ENCODE data around the gene CMKLR1. TPM values are rescaled to one million over a fixed set of nuclear protein-coding genes. Genes with fewer than 3 reads are reported as not detected.

CMKLR1 gene
- total and polyA plus RNA-seq, 2 donors (not counting 1 experiment from before 2014, with no cell fraction given), result 0.82 TPM; not detected in 1

DNA sequence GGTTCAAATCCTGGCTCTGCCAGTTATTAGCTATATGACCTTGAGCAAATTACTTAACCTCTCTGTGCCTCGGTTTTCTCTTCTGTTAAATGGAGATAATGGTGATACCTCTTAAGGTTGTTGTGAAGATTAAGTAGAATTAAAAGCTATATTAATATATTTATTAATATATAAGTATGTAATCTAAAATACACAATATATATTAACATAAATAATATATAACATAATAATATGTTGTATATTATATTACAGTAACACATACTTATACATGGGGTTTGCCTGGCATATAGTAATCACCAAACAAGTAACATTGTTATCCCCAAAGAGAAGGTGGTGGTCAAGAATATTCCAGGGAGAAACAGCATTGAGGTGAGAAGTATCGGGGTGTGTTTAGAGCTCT, 92.0 kb downstream of the CMKLR1 start:
- Histone ChIP-seq H3K36me3 (ENCODE audit: control insufficient read depth, insufficient read depth, low read length) (no peaks in the 10 kb centered on the region), H3K9me3 (ENCODE audit: control insufficient read depth, insufficient read depth, low read depth, low read length) (no peaks in the 10 kb centered on the region), H3K9ac (ENCODE audit: insufficient read depth, low read length) (no peak overlapping the region), H2AFZ (ENCODE audit: low read length) (no peak overlapping the region), H3K4me1 (ENCODE audit: control insufficient read depth, extremely low read depth, insufficient read depth, low read length) (no peaks in the 10 kb centered on the region), H3K4me3 (replicated peaks in 1 of 4; ENCODE audit: control extremely low read depth in 1 of 4, insufficient read depth in 1 of 4, low read depth in 3 of 4, low read length in 4 of 4) (no peak overlapping the region), H3K4me2 (ENCODE audit: extremely low read depth, insufficient read depth, low read length) (no peak overlapping the region), H3K27ac (ENCODE audit: insufficient read depth, low read length) (no peak overlapping the region), H3K27me3 (ENCODE audit: control insufficient read depth, insufficient read depth, low read length) (no peaks in the 10 kb centered on the region), H3K79me2 (ENCODE audit: control insufficient read depth, insufficient read depth, low read length) (no peaks in the 10 kb centered on the region), H4K20me1 (ENCODE audit: control insufficient read depth, extremely low read depth, insufficient read depth, low read length) (no peaks in the 10 kb centered on the region)
- TF ChIP-seq, protein P1, sequence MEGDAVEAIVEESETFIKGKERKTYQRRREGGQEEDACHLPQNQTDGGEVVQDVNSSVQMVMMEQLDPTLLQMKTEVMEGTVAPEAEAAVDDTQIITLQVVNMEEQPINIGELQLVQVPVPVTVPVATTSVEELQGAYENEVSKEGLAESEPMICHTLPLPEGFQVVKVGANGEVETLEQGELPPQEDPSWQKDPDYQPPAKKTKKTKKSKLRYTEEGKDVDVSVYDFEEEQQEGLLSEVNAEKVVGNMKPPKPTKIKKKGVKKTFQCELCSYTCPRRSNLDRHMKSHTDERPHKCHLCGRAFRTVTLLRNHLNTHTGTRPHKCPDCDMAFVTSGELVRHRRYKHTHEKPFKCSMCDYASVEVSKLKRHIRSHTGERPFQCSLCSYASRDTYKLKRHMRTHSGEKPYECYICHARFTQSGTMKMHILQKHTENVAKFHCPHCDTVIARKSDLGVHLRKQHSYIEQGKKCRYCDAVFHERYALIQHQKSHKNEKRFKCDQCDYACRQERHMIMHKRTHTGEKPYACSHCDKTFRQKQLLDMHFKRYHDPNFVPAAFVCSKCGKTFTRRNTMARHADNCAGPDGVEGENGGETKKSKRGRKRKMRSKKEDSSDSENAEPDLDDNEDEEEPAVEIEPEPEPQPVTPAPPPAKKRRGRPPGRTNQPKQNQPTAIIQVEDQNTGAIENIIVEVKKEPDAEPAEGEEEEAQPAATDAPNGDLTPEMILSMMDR (conservative IDR thresholded peaks at IDR 0.05 in 1 of 2, IDR thresholded peaks at IDR 0.05 in 1 of 2; ENCODE audit: low read depth in 1 of 2, low read length in 2 of 2), result no peak
- no peak for TF ChIP-seq EZH2 (IDR thresholded peaks at IDR 0.05; ENCODE audit: low read length, missing control alignments)
- DNase-seq (ENCODE audit: low read depth in 2 of 2), result no peak

DNA sequence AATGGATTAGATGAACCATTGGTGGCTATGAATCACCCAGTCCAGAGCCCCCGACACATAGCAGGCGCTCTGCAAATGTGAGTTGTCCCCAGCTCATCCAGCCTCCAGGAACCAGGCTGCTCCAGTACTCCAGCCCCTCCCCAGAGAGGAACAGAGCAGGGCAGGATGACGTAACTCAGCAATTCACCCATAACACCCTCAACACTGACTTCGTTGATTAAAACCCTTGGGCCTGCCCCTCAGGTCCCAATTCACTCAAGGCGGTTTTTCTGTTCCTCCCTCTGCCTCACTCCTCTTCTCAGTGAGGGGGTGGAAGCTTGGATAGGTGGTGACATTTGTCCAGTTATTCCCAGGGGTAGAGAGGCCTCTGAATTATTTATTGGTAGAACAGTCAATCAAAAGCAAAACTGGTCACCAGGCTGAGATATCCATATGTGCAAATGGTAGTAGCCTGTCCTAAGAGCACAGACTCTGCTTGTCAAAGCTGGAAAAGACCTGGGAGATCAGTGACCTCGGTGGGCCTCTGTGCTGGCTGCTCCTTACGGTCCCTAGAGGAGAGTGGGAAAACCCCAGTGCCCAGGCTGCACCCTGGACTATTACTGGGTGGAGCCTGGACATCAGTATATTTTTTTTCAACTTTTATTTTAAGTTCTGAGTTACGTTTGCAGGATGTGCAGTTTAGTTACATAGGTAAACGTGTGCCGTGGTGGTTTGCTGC, 97.0 kb downstream of the CMKLR1 start:
- H3K9me3 ChIP-seq (ENCODE audit: control insufficient read depth, insufficient read depth, low read depth, low read length), result no peaks in the 10 kb centered on the region
- H3K27ac ChIP-seq (ENCODE audit: insufficient read depth, low read length), result no peak overlapping the region
- TF ChIP-seq, protein P1 (conservative IDR thresholded peaks at IDR 0.05 in 1 of 2, IDR thresholded peaks at IDR 0.05 in 1 of 2; ENCODE audit: low read depth in 1 of 2, low read length in 2 of 2), result no peak
- no peak for TF ChIP-seq EZH2 (IDR thresholded peaks at IDR 0.05; ENCODE audit: low read length, missing control alignments)

DNA sequence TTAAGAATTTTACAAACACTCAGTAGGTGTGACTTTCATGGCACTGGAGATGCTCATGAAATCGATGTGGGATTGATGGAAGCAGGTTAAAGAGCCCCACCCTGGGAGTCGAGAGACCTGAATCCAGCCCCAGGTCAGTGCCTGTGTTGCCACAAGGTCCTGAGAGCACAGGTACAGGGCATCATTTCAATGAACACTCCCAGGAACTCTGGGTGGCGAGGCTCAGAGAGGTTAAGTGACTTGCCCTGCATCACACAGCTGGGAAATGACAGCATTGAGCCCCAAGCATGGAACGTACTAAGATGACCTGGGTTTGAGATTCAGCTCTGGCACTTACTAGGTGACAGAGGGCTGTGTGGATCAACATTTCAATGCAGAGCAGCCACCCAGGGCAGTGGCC, 98.2 kb downstream of the CMKLR1 start:
- Histone ChIP-seq H3K36me3 (ENCODE audit: control insufficient read depth, insufficient read depth, low read length) (no peaks in the 10 kb centered on the region), H3K9me3 (ENCODE audit: control insufficient read depth, insufficient read depth, low read depth, low read length) (no peaks in the 10 kb centered on the region), H3K79me2 (ENCODE audit: control insufficient read depth, insufficient read depth, low read length) (no peaks in the 10 kb centered on the region), H3K4me2 (ENCODE audit: extremely low read depth, insufficient read depth, low read length) (no peak overlapping the region), H3K27me3 (ENCODE audit: control insufficient read depth, insufficient read depth, low read length) (no peaks in the 10 kb centered on the region), H3K27ac (ENCODE audit: insufficient read depth, low read length) (no peak overlapping the region), H2AFZ (ENCODE audit: low read length) (no peak overlapping the region), H3K9ac (ENCODE audit: insufficient read depth, low read length) (no peak overlapping the region), H4K20me1 (ENCODE audit: control insufficient read depth, extremely low read depth, insufficient read depth, low read length) (no peaks in the 10 kb centered on the region), H3K4me1 (ENCODE audit: control insufficient read depth, extremely low read depth, insufficient read depth, low read length) (no peaks in the 10 kb centered on the region), H3K4me3 (replicated peaks in 1 of 4; ENCODE audit: control extremely low read depth in 1 of 4, insufficient read depth in 1 of 4, low read depth in 3 of 4, low read length in 4 of 4) (no peak overlapping the region)
- no peak for DNase-seq (ENCODE audit: low read depth in 2 of 2)
- TF ChIP-seq, protein P1 (conservative IDR thresholded peaks at IDR 0.05 in 1 of 2, IDR thresholded peaks at IDR 0.05 in 1 of 2; ENCODE audit: low read depth in 1 of 2, low read length in 2 of 2), result no peak
- TF ChIP-seq EZH2 (IDR thresholded peaks at IDR 0.05; ENCODE audit: low read length, missing control alignments), result no peak

More for the DNA sequence above, 97.0 kb downstream of the CMKLR1 start:
- no peak overlapping the region for H3K4me2 ChIP-seq (ENCODE audit: extremely low read depth, insufficient read depth, low read length)
- no peaks in the 10 kb centered on the region for H3K79me2 ChIP-seq (ENCODE audit: control insufficient read depth, insufficient read depth, low read length)
- no peaks in the 10 kb centered on the region for H4K20me1 ChIP-seq (ENCODE audit: control insufficient read depth, extremely low read depth, insufficient read depth, low read length)
- H3K9ac ChIP-seq (ENCODE audit: insufficient read depth, low read length), result no peak overlapping the region
- no peaks in the 10 kb centered on the region for H3K4me1 ChIP-seq (ENCODE audit: control insufficient read depth, extremely low read depth, insufficient read depth, low read length)
- H2AFZ ChIP-seq (ENCODE audit: low read length), result no peak overlapping the region
- no peaks in the 10 kb centered on the region for H3K27me3 ChIP-seq (ENCODE audit: control insufficient read depth, insufficient read depth, low read length)
- no peaks in the 10 kb centered on the region for H3K36me3 ChIP-seq (ENCODE audit: control insufficient read depth, insufficient read depth, low read length)
- H3K4me3 ChIP-seq (replicated peaks in 1 of 4; ENCODE audit: control extremely low read depth in 1 of 4, insufficient read depth in 1 of 4, low read depth in 3 of 4, low read length in 4 of 4), result no peak overlapping the region
- DNase-seq (ENCODE audit: low read depth in 2 of 2), result no peak

Data from fibroblast of lung (primary cell).